Measurements from ENCODE around the gene CASP7.

CASP7 gene

DNA sequence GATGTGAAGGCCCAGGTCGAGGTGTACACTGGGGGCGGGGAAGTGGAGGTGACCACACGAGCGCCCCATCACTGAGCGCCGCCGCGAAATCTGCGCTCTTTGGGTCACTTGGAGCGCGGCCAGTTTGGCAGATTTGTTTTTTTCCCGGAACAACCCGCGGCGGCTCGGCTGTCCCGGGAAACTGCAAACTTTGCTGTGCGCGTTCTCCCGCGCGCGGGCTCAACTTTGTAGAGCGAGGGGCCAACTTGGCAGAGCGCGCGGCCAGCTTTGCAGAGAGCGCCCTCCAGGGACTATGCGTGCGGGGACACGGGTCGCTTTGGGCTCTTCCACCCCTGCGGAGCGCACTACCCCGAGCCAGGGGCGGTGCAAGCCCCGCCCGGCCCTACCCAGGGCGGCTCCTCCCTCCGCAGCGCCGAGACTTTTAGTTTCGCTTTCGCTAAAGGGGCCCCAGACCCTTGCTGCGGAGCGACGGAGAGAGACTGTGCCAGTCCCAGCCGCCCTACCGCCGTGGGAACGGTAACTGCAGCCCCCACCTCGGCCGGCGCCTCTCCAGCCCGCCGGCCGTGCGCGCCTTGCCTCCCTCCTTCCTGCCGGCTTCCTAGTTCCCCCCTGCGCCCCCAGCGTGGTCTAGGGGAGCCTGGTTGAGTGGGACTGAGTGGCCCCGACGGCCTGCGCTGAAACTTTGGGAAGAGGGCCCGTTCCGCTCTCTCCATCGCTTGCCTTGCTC lies at the start of gene CASP7:
CASP7 (plus strand) TSS at position 450 of the 727 bp plus-strand sequence. CDS start 17,582 bp downstream, outside the sequence.
- TF ChIP-seq GATA2 (IDR thresholded peaks at IDR 0.05; ENCODE audit: low read depth, low read length) (no peak), GATA3 (IDR thresholded peaks at IDR 0.05; ENCODE audit: low read depth, low read length) (no peak)

DNA sequence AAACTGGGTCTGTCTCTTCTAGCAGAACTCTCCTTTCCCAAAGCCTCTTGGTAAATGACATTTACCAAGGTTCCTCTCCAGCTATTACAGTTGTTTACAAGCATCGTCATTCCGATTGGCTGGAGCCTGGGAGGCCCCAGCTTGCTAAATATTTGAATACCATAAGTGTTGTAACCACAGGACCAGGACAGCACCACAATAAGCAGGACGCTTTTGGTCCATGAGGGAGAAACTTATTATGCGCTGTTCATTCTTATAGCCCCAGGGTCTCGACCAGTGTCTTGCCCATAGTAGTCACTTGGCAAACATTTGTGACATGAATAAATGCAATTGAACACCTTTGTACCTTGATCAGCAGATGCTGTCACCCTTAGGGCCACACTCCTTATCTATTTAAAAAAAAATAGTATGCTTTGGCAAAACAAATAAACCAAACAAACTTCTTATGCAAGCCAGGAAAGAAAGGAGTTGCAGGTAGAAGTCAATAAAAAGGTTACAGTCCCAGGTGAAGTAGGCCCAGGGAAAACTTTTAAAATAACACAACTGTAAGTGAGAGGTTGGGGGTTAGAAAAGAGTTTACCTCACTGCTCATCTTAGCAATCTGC lies 48.7 kb upstream of the CASP7 start:
- TF ChIP-seq GATA3 (IDR thresholded peaks at IDR 0.05; ENCODE audit: low read depth, low read length): no peak
- TF ChIP-seq GATA2 (IDR thresholded peaks at IDR 0.05; ENCODE audit: low read depth, low read length): no peak

DNA sequence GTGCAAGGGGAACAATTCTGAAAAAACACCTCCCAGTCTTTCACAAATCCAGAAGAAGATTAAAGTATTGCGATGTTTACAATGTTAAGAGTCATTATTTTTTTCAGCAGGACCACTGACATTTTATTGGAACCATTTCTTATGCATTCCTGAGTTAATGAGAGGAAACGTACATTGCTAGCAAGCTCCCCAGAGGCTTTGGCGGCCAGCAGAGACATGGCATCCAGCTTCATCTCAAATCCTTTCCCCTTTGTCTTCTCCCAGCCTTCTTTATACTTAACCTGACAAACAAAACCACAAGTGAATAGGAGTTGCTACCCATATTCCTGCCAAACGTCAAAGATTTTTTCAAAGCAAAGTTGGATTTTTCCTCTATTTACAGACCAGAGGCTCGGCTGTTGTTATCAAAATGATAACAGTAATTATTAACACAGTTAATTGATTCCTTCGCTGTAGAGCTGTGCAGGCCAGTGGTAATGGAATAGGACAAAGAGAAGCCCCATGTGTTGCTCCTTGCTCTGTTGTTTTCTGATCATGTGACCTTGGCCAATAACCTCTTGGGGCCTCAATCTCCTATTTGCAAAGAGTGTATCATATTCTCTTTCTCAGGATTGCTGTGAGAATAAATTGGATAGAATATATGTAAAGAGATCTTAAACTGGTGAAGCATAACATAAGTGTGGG lies 47.9 kb upstream of the CASP7 start:
- TF ChIP-seq GATA3 (IDR thresholded peaks at IDR 0.05; ENCODE audit: low read depth, low read length): no peak
- no peak for TF ChIP-seq GATA2 (IDR thresholded peaks at IDR 0.05; ENCODE audit: low read depth, low read length)

DNA sequence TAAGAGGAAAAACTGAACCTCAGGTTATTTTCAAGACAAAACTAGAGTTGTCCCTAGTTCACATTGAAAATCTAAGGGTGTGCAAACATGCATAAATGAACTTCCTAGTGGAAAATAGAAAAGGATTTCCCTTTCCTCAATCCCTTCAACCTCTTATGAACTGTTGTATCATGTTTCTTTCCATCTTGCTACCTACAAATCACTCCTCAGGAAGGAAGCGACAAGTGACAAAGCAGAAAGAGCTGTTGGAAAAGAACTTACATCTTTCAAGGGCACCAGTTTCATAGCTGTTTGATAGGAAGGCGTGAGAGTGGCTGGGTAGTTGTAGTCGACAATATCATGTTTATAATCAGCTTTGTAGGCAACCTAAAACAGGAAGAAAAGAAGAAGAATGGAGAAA lies 39.7 kb upstream of the CASP7 start:
- TF ChIP-seq GATA2 (IDR thresholded peaks at IDR 0.05; ENCODE audit: low read depth, low read length): no peak
- TF ChIP-seq GATA3 (IDR thresholded peaks at IDR 0.05; ENCODE audit: low read depth, low read length): no peak

GRCh38 chr10:113641702-113642101 lies 38.0 kb upstream of the CASP7 start:
- no peak for TF ChIP-seq GATA2 (IDR thresholded peaks at IDR 0.05; ENCODE audit: low read depth, low read length)
- no peak for TF ChIP-seq GATA3 (IDR thresholded peaks at IDR 0.05; ENCODE audit: low read depth, low read length)

DNA sequence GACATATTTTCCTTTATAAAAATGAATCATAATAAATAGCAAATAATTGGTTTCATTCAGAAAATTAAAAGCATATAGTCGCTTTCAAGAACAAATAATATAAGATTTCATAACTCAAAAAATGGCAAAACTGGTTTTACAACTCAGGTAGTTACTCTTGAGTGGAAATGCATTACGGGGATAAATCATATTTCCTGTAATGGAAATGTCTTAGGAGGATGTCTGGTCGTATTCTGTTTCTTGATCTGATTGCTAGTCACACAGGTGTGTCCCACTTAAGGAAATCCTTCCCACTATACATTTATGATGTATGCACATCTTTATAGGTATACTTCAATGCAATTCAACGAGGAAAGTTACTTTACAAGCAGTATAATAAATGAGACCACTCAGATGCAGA lies 36.5 kb upstream of the CASP7 start:
- no peak for TF ChIP-seq GATA2 (IDR thresholded peaks at IDR 0.05; ENCODE audit: low read depth, low read length)
- TF ChIP-seq GATA3 (IDR thresholded peaks at IDR 0.05; ENCODE audit: low read depth, low read length): no peak

- TF ChIP-seq GATA2 (IDR thresholded peaks at IDR 0.05; ENCODE audit: low read depth, low read length): no peak
- no peak for TF ChIP-seq GATA3 (IDR thresholded peaks at IDR 0.05; ENCODE audit: low read depth, low read length)
Measured at GRCh38 chr10:113644185-113645120, 35.3 kb upstream of the CASP7 start.

DNA sequence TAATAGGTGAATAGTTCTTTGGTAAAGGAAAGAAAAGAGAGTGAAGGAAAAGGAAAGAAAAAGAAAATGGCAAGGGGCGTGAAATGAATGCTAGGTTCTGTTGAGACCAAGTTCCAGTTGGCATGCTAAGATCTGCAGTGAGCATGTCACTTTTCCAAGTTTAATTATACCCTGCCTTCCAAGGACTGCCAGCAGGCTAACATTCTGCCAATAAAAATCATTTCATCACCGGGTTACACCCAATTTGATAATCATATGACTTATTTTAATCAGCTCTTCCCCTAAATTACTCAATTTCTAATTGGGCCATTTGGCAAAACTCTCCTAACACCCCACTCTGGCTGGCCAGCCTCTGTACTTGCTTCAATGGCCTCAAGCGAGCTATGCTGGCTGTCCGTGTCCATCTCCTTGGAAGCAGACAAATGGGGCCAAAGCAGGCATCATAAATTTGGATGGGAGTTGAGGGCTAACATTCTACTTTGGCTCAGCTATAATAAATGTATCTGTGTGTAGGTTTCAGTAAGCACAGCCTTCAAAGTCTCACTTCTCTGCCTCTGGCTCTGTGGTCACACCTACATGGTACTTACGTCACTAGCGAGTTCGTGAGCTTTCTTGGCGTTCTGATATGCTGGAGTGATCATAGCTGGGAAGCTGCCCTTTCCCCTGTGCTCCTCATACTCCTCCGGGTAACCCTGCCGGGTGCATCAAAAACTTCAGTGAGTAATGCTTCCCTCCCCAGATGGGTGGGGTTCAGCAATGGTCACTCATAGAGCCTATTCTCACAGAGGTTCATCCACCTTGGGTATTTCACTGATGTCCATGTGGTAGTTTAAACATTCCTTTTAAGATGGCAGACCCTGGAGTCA lies 33.1 kb upstream of the CASP7 start:
- TF ChIP-seq GATA3 (IDR thresholded peaks at IDR 0.05; ENCODE audit: low read depth, low read length) (no peak), GATA2 (IDR thresholded peaks at IDR 0.05; ENCODE audit: low read depth, low read length) (no peak)

GRCh38 chr10:113647812-113648211 lies 31.9 kb upstream of the CASP7 start:
- TF ChIP-seq GATA3 (IDR thresholded peaks at IDR 0.05; ENCODE audit: low read depth, low read length) (no peak), GATA2 (IDR thresholded peaks at IDR 0.05; ENCODE audit: low read depth, low read length) (no peak)

- no peak for TF ChIP-seq GATA2 (IDR thresholded peaks at IDR 0.05; ENCODE audit: low read depth, low read length)
- TF ChIP-seq GATA3 (IDR thresholded peaks at IDR 0.05; ENCODE audit: low read depth, low read length): no peak
Measured at GRCh38 chr10:113648478-113648877, 31.2 kb upstream of the CASP7 start.

DNA sequence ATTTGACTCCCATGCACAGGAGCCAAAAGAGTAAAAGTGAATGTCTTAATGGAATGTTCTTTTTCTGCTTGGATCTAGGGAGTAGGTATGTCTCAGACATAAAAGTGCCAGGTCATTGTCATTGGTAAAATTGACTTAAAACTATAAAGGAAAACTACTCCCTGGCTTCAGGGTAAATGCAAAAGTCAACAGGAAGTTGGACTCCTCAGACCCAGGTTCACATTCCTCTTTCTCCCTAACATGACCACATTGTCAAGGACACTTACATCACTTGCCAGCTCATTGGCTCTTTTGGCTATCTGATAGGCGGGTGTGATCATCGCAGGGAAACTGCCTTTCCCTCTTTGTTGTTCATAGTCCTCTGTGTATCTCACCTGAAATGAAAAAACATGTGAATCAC lies 29.5 kb upstream of the CASP7 start:
- TF ChIP-seq GATA3 (IDR thresholded peaks at IDR 0.05; ENCODE audit: low read depth, low read length) (no peak), GATA2 (IDR thresholded peaks at IDR 0.05; ENCODE audit: low read depth, low read length) (no peak)

DNA sequence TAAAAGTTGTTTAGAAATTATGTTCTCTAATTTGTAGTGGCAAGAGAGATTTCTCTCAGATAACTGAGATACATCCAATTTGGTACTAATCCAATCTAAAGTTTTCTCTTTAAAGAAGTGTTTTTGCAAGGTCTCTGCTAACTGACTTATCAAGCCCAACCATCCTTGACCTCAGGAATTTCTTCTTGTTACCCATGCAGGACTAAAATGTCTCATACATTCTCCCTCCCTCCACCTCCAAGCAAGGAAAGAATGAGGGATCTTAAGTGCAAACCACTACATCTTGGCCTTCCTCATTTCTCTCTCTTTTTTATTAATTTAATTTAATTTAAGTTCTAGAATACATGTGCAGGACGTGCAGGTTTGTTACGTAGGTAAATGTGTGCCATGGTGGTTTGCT lies 28.7 kb upstream of the CASP7 start:
- TF ChIP-seq GATA3 (IDR thresholded peaks at IDR 0.05; ENCODE audit: low read depth, low read length) (no peak), GATA2 (IDR thresholded peaks at IDR 0.05; ENCODE audit: low read depth, low read length) (no peak)

GRCh38 chr10:113651898-113652297 lies 27.8 kb upstream of the CASP7 start:
- TF ChIP-seq GATA2 (IDR thresholded peaks at IDR 0.05; ENCODE audit: low read depth, low read length) (no peak), GATA3 (IDR thresholded peaks at IDR 0.05; ENCODE audit: low read depth, low read length) (no peak)
